HG03469 (cell line): ENCODE measurements around the gene TPRG1L.

ENCODE experiments used
- ATAC-seq: cut with Tn5 transposase; IDR thresholded peaks from one replicate; pipeline ENCODE4 v1.9.1; 2021; ENCODE audit warnings: mild to moderate bottlenecking, moderate library complexity, moderate number of reproducible peaks; ENCODE audit not compliant: unreplicated experiment

Gene TPRG1L

GRCh38 chr1:3593334-3593733 lies 31.5 kb upstream of the TPRG1L start:
- no peak for ATAC-seq

DNA sequence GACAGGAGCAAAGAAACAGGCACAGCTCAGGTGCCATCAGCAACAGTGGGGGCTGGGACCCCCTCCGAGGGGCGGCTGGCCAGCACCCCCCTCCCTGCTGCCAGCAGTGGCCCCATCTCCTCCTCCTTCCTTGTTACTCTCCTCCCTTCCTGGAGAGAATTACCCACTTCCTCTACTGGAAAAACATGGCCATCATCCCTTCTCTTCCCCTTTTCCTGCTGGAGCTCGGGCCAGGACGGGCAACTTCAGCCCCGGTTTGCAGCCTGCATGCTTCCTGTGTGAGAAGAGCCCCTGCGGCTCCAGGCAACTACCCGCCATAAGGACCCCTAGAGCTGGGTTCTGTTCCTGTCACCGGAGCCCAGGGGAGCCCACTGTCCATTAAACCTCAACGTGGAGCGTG lies 31.1 kb upstream of the TPRG1L start:
- no peak for ATAC-seq

DNA sequence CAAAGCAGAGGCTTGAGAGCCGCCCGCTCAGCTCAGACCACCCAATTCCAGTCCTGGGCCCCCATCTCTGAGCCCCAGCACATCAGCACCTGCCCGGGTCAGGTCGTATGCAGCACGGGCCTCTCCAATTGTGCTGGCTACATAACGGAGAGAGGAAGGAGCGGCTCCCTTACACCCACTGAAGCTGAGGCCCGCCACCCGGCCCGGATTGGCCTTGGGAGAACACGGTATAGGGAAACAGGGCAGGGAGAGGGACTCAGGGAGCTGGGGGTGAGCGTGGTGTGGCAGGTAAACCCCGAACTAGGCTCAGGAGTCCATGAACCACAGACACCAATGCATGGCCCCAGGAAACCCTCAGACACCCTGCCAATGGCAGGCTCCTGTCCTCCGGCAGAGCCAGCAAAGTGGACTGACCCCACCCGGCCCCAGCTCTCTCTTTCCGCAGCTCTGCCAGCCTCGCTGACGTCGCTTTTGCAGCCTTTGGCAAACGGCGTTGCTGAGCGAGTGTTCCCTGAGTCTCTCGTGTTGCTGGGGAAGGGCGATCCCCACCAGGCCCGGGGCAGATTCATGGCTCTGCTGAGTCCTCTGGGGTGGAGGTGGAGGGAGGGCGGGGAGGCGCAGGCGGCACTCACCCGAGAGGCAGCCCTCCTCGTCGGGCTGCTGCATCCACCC lies 30.0 kb upstream of the TPRG1L start:
- no peak for ATAC-seq

DNA sequence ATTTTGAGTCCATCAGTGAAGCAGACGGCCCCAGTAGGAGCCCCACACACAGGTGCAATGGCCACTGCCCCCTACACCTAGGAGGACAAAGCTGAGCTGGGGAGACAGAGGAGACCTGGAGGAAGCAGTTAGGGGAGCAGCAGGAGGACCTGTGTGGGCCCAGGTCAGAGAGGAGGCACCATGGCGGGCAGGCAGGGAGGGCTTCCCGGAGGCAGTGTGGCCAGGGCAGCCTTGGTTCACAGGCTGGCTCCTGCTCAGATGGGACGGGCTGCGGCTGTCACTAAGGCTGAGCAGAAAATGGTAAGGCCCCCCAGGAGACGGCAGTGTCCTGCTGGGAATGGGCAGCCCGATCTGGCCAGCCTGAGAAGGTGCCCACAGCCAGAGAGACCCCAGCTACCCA lies 28.9 kb upstream of the TPRG1L start:
- ATAC-seq: no peak

- ATAC-seq: no peak
Measured at GRCh38 chr1:3596663-3597598, 27.9 kb upstream of the TPRG1L start.

DNA sequence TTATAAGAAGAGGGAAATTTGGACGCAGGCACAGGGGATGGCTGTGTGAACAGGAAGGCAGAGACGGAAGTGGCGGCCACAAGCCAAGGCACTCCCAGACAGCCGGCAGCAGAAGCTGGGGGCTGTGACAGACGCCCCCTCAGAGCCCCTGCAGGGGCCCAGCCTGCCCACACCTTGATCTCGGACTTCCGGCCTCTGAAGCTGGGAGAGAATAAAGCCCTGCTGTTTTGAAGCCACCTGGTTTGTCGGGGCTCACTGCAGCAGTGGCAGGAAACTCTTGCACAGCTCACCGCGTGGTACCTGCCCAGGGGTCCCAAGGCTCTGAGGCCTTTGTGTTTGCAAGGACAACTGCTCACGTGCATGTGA lies 27.2 kb upstream of the TPRG1L start:
- no peak for ATAC-seq

DNA sequence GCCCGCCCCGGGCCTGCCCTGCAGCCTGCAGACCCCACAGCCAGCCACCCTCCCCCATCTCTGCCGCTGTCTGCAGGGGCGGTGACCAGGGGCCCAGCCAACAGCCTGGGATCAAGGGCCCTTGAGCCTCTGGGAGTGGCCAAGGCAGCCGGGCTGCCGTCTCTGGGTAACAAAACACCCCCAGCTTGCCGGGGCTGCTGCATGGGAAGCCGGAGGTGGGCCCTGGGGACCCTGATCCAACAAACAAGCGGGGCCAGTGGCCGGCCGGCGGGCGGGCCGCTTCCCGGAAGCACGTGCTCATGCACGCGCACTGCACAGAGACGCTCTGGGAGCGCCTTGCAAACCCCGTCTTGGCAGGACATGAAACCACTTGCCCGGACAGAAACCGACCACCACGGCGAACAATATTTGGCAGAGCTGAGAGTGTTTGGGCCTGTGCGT lies 26.7 kb upstream of the TPRG1L start:
- no peak for ATAC-seq

GRCh38 chr1:3598522-3599285 lies 26.1 kb upstream of the TPRG1L start:
- ATAC-seq: no peak

GRCh38 chr1:3599286-3599811 lies 25.5 kb upstream of the TPRG1L start:
- ATAC-seq: no peak

GRCh38 chr1:3599816-3600215 lies 25.0 kb upstream of the TPRG1L start:
- ATAC-seq: no peak

- ATAC-seq: no peak
Measured at GRCh38 chr1:3600354-3600753, 24.5 kb upstream of the TPRG1L start.

DNA sequence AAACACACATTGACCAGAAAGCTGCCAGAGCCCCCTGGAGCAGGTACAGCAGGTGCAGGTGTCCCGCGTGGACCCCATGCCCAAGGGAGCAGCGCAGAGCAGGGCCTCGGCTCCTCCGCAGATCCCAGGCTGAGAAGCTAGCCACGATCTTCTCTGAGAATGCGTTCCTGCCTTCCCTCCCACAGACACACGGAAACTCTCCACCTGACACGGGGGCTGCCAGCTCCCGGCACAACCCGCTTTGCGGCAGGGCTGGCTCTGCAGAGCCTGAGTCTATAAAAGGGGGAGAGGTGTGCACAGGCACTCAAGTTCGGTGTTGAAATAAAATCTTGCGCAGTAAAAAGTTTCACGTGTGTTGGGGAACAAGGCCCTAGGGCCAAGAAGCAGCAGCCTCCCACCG lies 23.1 kb upstream of the TPRG1L start:
- ATAC-seq: no peak

- no peak for ATAC-seq
Measured at GRCh38 chr1:3602375-3602774, 22.4 kb upstream of the TPRG1L start.

GRCh38 chr1:3603156-3603555 lies 21.7 kb upstream of the TPRG1L start:
- no peak for ATAC-seq

DNA sequence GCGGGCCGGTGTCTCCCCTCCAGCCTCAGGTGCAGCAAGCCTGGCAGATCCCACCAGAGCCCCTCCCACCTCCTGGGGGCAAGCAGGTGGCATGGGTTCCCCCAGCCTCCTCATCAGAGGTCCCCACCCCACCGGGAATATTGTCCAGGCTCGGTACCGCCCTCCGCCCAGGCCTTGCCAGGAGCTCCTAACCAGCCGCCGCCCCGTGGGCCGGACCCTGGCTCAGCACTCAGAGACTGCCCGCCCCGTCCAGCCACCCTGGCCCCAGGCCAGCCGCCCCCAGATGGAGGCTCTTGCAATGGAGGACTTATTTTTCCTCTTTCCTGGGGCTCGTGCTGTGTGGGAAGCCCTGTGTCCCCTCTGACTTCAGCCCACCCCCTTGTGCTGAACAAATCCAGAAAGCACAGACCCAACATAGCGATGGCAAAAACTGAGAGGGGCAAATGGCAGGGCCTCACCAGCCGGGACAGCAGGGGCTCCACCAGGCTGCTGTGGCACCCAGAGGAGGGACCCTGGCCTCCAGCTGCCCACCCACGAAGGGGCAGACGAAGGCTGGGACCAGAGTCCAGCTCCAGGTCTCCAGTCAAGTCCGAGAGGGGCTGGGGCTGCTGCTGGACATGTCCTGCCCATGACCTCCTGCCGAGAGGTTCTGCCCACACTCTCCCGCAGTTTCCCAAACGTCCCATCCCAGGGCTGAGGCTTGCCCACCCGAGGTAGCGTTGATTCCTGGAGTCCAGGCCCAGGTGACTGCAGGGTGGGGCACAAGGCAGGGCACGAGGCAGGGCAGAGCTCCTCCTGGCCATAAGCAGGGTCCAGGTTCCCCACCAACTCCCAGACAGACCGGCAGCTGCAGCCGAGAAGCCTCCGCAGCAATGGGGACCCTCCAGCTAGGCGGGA lies 21.0 kb upstream of the TPRG1L start:
- no peak for ATAC-seq

DNA sequence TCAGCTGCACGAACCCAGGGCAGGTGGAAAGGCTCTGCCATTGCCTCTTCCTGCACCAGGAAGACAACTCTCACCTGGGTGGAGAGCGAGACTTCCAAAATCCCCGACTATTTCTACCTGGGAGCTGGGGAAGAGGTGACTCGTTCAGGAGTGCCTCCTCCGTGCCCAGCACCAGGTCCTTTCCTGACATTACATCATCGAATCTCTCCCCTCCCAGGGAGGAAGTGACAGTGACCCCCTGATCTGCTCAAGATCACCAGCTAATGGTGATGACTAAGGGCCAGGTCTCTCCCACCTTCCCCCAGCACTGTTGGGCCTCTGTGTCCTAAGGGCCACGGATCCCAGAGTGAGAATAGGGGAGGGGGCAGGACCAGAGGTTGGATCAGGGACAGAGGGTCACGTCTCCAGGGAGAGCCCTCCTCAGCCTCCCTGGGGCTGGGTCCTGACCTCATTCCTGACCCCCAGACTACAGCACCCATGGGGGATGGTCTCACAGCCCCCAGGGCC lies 20.3 kb upstream of the TPRG1L start:
- ATAC-seq: no peak

- ATAC-seq: no peak
Measured at GRCh38 chr1:3604997-3605823, 19.6 kb upstream of the TPRG1L start.

DNA sequence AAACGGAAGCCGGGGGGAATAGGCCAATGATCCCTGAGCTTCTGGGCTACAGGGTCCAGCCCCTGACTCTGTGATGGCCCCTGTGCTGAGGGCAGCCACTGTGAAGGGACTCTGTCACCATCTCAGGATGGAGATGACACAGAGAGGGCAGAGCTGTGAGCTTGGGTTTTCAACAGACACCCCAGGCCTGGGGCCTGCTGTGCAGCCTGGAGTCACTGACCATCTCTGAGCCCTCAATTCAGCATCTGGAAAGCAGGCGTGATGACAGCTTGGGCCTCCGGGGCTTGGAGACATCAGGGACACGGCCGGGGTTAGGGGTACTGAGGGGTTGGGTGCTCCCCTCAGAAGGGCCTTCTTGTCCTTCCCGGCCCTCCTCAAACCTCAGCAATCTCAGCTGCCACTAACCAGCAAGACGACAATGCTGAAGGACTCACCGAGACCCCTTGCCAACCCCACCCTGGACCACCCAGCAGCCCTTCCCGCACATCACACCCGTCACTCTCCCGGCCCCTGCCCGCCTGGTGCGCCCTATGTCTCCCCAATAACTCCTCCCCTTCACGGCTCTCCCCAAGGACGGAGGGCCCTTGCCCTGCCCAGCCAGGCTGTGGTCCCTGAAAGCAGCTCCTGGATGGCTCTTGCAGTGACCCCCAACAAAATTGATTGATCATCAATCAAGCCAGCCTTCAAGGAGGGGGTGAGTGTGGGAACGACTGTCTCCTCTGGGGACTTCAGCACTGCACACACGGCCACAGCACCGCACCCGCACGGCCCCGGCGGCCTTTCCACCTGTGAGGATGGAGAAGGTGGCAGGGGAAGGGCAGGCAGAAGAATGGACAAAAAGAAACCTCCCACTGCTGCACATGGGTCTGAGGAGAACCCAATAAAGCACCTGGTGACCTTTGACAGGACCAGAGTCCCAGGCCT lies 17.8 kb upstream of the TPRG1L start:
- no peak for ATAC-seq
